RPMI8226 (cell line): ENCODE data around the gene DNAJC1.
A peak's percentile ranks its signal among the peaks of the same experiment; 100 is the strongest.
"Not testable (repeated sequence)": the region's sequence is repeated elsewhere in the genome, so short reads cannot be mapped to it uniquely, and the experiment has no call there.

Source experiments
- DNase-seq: peaks from one replicate; pipeline ENCODE4 v3.0.0-alpha.2; 2015

DNAJC1 gene, protein sequence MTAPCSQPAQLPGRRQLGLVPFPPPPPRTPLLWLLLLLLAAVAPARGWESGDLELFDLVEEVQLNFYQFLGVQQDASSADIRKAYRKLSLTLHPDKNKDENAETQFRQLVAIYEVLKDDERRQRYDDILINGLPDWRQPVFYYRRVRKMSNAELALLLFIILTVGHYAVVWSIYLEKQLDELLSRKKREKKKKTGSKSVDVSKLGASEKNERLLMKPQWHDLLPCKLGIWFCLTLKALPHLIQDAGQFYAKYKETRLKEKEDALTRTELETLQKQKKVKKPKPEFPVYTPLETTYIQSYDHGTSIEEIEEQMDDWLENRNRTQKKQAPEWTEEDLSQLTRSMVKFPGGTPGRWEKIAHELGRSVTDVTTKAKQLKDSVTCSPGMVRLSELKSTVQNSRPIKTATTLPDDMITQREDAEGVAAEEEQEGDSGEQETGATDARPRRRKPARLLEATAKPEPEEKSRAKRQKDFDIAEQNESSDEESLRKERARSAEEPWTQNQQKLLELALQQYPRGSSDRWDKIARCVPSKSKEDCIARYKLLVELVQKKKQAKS

GRCh38 chr10:22003177-22003963 lies at the start of gene DNAJC1:
DNAJC1 (minus strand) TSS chr10:22003730; CDS start chr10:22003434, 296 bp downstream.
- peak; percentile 99 for DNase-seq

DNA sequence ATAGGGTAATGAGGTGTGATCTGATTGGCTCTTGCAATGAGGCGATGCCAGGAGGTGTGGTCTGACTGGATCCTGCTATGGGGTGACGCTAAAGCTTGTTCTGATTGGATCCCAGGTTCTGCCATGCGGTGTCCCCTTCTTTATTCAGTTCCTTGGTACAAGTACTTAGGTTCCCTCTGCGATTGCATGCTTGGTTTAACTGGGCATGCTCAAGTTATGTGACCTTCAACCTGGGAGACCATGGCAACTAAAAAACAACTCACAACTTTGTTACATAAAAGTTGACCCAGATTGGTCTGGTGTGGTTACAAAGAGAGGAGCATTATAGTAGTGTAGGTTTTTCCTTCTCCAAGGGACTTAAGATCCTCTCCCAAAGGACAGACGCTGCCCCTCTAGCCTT lies 49.5 kb upstream of the DNAJC1 start:
- DNase-seq = peak; percentile 4

DNA sequence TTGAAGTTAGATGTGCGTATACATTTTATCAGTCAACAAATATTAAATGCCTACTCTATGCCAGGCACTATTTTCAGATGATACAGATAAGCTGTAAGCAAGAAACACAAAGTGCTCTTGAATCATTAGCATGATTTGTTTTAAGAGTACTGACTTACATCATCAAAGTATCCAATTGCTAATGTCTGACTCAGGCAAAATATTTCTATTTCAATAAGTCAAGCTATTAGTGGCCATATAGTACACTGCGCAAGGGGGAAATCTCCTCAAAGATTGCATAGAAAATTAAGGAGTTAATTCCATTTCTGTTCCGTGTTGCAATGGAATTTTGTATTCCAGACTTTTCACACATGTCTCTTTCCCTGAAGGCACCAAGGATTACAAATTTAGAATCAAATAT lies 46.1 kb upstream of the DNAJC1 start:
- DNase-seq = no peak

DNA sequence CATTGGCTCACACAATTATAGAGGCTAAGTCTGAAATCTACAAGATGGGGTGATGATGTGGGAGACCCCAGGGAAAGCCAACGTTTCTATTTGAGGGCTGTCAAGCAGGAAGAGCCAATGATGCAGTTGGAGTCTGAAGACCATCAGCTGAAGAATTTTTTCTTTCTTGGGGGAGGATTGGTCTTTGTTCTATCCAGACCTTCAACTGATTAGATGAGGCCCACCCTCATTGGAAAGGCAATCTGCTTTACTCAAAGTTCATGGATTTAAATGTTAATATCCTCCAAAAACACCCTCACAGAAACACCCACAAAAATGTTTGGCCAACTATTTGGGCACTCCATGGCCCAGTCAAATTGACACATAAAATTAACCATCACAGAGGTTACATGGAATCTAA lies 44.3 kb upstream of the DNAJC1 start:
- DNase-seq = no peak

DNA sequence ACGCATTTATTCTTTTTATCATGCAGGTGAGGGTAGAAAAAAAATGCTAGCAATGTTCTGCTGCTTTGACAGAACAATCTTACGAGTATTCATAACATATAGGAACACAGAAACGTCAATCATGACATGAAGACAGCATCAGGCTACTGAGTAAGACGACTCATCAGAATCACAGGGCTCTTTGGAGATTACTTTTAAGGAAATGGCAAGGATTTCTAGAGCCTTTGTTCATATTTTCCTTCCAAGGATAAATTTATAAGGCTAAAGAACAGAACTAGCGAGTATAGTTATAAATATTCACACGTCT lies 39.8 kb upstream of the DNAJC1 start:
- DNase-seq = no peak

DNA sequence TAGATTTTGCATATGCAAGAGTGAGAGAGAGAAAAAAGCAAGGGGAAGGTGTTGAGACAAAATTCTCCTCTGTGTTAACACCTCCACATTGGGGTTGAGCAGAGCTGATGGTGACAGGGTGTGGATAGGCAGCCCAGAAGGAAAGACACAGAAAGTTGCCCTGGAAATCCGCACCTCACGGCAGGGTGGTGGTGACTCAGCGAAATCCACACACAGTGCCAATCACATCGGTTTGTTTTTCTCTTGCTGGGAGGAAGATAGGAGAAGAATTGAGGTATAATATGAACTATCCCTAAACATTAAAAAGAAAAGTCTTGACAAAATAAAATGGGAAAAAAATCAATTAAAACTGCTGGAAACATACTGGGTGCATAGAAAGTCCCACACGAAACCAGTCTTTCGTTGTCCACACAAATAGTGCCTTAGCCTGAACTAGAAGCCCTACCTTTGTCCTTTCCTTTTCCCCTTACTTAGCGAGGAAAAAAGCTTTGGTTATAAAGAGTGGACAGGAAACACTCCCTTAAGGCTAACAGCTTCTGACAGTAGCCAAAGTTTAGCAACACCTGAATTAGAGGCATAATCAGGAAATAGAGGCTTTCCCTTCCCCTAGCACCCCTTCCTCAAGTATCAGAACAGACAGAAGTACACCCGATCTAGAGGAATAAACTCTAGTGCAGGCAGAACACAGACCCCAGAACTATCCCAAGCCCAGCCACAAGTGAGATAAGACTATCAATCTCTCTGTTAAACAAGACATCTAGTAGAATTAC lies 39.2 kb upstream of the DNAJC1 start:
- no peak for DNase-seq

GRCh38 chr10:22034333-22034732 lies 30.8 kb upstream of the DNAJC1 start:
- no peak for DNase-seq

- DNase-seq = not testable (repeated sequence)
Measured at GRCh38 chr10:22032268-22032667, 28.7 kb upstream of the DNAJC1 start.

GRCh38 chr10:22030421-22030820 lies 26.9 kb upstream of the DNAJC1 start:
- DNase-seq = no peak

GRCh38 chr10:22029445-22030236 lies 26.1 kb upstream of the DNAJC1 start:
- no peak for DNase-seq

- no peak for DNase-seq
Measured at GRCh38 chr10:22027364-22028238, 24.1 kb upstream of the DNAJC1 start.

- no peak for DNase-seq
Measured at GRCh38 chr10:22026287-22026686, 22.8 kb upstream of the DNAJC1 start.

- no peak for DNase-seq
Measured at GRCh38 chr10:22023508-22023907, 20.0 kb upstream of the DNAJC1 start.

GRCh38 chr10:22022257-22023032 lies 18.9 kb upstream of the DNAJC1 start:
- DNase-seq = peak; percentile 53

DNA sequence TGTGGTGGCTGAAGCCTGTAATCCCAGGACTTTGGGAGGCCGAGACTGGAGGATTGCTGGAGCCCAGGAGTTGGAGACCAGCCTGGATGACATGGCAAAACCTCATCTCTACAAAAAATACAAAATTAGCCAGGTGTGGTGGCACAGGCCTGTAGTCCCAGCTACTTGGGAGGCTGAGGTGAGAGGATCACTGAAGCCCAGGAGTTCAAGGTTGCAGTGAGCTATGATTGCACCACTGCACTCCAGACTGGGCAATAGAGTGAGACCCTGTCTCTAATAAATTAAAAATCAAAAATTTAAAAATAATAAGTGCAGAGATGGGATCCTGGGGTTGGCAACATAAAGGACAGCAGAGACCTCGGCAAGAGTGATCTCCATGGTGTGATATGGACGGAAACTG lies 17.6 kb upstream of the DNAJC1 start:
- DNase-seq = not testable (repeated sequence)

GRCh38 chr10:22017283-22018020 lies 13.9 kb upstream of the DNAJC1 start:
- DNase-seq = no peak

GRCh38 chr10:22016046-22016705 lies 12.6 kb upstream of the DNAJC1 start:
- DNase-seq = no peak

DNA sequence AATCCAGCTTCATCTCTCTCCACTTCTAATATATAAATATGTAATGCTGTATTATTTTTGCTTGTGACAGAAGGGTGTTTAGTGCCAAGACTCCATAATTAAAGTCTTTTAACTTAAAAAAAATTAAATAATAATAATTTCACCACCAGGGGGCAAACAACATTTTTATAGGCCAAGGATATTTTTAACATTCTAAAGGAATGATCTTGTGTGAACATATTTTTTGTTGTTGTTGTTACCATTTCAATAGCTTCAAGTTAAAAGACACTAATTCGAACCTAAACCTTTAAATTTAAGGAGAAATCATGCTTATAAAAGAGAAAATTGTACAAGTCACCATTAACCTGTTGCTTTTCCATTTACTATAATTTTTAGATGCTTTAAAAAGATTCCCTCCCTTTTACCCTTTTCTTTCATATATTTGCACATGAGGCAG lies 7.5 kb upstream of the DNAJC1 start:
- peak; percentile 10 for DNase-seq

DNA sequence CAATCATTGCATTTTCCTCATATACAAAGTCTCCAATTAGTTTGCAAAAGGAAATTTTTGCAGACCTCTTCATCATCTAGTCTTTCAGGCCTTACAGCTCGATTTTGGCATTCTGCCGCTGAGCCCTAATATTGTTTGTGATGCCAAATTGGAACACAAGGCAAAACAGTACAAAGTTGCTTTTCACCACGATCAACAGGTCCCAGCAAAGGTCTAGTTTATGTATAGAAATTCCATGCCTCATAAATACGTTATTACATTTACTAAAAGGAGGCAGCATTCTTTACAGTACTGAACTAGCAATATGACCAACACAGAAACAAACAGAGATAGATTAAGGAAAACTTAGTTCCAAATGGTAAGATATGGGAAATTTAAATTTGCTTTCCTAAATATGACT lies 7.0 kb upstream of the DNAJC1 start:
- DNase-seq = no peak
